Measurements from ENCODE around the gene GPATCH8.
"Not testable (repeated sequence)": the region's sequence is repeated elsewhere in the genome, so short reads cannot be mapped to it uniquely, and the experiment has no call there.

GPATCH8 gene

DNA sequence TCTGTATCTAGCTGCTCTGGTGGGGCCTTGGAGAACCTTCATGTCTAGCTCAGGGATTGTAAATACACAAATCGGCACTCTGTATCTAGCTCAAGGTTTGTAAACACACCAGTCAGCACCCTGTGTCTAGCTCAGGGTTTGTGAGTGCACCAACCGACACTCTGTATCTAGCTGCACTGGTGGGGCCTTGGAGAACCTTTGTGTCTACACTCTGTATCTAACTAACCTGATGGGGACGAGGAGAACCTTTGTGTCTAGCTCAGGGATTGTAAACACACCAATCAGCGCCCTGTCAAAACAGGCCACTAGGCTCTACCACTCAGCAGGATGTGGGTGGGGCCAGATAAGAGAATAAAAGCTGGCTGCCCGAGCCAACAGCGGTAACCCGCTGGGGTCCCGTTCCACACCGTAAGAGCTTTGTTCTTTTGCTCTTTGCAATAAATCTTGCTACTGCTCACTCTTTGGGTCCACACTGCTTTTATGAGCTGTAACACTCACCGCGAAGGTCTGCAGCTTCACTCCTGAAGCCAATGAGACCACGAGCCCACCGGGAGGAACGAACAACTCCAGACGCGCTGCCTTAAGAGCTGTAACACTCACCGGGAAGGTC lies 133.7 kb downstream of the GPATCH8 start:
- not testable (repeated sequence) for DNase-seq

GRCh38 chr17:44368391-44369243 lies 134.6 kb downstream of the GPATCH8 start:
- DNase-seq: not testable (repeated sequence)

DNA sequence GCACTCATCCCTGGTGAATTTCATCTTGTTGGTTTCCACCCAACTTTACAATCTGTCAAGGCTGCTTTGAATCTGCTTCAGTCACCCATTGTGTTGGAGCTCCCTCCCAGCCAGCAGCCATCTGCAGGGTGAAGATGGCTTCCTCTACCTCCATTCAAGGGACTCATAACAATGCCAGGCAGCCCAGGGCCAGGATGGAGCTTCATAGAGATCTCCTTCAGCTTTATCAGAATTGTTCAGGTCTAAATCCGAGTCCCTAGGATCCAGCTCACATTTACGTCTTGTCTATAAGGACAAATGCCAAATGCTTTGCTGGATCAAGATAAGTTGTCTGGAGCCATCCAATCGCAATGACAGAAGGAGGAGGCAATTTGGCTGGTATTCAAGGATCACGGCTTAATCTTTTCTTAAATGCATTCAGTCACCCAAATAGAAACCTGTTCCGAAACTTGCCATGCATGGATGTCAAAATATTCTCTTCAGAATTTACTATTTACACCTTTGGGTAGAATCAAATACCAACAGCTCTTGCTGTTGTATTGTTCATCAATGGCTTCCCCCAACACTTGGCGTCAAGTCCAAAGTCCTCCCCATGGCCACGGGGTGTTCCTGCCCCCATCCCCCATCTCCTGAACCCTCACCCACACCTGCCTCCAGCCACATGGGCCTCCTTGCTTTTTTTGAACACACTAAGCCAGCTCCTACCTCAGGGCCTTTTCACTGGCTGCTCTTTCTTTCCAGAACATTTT lies 135.8 kb downstream of the GPATCH8 start:
- DNase-seq: no peak

DNA sequence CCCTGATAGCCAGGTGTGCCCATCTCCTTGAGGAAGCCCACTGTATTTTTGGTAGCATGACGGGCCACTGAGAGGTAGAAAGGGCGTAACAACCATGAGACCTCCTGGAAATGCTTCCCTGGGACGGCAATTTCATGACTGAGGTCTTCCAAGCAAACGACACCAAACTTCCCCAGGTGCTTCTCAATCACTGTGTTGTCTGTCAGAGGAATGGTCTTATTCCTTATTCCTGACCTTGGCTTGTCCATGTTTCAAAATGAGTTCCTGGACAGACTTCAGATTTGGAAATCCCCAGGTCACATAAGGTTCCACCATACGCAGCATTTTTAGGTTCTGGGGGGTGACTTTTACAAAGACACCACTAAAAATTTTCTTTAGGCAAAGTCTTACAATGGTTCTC lies 138.2 kb downstream of the GPATCH8 start:
- DNase-seq: not testable (repeated sequence)

- peak; percentile 30 to 56 (median 42) for DNase-seq
These were observed 139.5 kb downstream of the GPATCH8 start, which contains the start of gene FAM171A2 for GRCh38 chr17:44363613-44364159. Gene FAM171A2 (minus strand): TSS chr17:44363853. CDS start chr17:44363714, 139 bp downstream.

DNA sequence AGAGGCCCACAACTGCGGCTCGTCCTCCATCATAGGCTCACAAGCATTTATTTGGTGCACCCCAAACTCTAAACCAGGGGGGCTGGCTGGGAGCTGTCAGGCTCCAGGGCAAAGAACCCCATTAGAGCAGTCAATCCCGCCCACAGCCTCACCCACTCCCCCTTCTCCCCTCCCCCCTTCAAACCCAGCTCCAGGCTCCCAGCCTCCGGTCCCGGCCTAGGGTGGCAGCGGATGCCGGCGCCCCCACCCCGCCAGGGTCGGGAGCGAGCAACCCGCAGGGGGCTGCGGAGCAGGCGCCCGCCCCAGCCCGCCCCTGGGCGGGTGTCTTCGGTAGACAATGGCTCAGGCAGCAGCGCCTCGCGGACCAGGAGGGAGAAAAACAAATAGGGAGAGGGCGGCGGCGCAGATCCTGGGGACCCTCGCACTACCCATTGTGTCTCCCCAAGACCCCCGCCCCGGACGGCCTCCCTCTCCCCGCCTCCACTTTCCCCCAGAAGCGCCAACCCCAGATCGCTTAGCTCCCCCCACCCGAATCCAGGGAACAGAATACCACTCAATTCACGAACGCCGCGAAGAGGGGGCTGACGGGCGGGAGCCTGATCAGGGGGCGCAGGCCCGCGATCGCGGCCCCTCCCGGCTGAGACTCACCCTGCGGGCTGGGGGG lies 140.1 kb downstream of the GPATCH8 start:
- no peak for DNase-seq

DNA sequence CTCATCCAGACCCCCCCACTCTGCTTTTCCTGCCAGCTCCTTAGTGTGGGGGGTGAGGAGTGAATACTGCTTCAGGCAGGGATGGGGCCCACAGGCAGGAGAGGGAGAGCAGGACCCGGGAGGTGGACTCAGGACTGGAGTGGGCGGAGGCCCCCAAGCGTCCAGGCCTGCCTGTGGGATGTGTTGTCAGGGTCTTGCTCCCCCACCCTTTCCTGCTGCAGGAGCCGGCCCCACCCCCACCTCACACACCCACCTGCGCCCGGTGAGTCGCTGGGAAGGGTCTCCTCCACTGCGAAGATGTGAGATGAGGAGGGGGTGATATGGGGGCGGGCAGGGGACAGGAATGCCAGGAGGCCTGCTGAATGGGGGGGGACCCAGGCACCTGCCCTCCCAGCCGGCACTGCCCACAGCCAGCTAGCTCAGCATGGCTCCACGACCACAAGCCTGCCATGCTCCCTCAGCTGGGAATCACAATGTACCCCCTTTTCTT lies 140.7 kb downstream of the GPATCH8 start:
- DNase-seq: no peak

GRCh38 chr17:44361292-44362260 lies 141.6 kb downstream of the GPATCH8 start:
- DNase-seq: no peak

- no peak for DNase-seq
These were observed 142.4 kb downstream of the GPATCH8 start for GRCh38 chr17:44360826-44361225.

DNA sequence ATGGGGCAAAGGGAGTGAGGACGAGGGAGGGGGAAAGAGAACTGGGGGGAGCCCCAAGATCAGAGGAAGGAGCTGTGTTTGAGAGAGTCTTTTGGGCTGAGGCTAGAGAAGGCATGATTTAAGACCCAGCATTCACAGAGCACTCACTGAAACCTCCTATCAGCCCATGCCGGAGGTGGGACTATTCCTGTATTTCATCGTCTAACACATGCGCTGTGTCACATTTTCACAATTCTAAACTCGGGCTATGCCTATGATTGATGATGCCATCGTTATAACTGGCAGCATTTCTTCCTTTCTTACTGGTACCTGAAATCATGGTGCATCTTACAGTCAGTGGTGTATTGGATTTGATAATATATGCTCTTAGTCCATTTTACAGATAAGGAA lies 143.1 kb downstream of the GPATCH8 start:
- no peak for DNase-seq

- DNase-seq: no peak
These were observed 143.6 kb downstream of the GPATCH8 start for GRCh38 chr17:44359458-44360143.

DNA sequence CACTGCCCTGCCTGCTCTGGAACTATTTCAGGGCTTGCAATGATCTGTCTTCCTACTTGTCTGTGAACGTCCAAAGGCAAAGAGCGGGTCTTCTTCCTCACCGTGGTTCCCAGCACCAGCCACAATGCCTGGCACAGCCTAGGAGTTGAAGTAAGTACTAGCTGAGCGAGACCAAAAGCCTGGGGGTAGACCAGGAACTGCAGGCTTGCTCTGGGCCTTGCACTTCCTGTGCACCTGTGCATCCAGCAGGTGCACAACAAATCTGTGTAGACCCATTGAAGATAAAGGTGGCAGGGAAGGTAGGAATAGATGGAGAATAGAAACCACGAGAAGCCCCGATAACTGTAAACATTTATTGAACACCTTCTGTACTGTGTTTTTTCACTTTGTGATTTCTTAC lies 144.2 kb downstream of the GPATCH8 start:
- no peak for DNase-seq

GRCh38 chr17:44358066-44358465 lies 145.1 kb downstream of the GPATCH8 start:
- DNase-seq: no peak

DNA sequence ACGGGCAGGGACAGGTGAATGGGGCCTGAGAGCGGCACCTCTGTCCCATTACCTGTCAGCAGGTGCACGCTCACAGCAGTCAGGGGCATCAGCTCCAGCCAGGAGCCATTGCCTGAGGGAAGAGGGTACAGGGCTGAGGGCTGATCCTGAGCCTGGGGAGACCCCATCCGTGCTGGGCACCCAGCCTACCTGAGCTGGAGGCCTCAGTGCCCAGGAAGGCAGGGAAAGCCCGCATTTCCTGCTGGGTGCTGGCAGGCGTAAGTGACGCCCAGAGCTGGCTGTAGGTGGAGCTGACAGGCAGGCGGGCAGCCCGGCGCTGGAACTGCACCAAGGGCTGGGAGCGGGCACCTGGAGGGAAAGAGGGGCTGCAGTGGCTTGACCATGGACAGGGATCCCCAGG lies 147.0 kb downstream of the GPATCH8 start:
- DNase-seq: no peak

GRCh38 chr17:44355642-44356099 lies 147.5 kb downstream of the GPATCH8 start:
- no peak for DNase-seq

GRCh38 chr17:44354582-44355561 lies 148.3 kb downstream of the GPATCH8 start:
- peak; percentile 12 to 57 (median 52) for DNase-seq

DNA sequence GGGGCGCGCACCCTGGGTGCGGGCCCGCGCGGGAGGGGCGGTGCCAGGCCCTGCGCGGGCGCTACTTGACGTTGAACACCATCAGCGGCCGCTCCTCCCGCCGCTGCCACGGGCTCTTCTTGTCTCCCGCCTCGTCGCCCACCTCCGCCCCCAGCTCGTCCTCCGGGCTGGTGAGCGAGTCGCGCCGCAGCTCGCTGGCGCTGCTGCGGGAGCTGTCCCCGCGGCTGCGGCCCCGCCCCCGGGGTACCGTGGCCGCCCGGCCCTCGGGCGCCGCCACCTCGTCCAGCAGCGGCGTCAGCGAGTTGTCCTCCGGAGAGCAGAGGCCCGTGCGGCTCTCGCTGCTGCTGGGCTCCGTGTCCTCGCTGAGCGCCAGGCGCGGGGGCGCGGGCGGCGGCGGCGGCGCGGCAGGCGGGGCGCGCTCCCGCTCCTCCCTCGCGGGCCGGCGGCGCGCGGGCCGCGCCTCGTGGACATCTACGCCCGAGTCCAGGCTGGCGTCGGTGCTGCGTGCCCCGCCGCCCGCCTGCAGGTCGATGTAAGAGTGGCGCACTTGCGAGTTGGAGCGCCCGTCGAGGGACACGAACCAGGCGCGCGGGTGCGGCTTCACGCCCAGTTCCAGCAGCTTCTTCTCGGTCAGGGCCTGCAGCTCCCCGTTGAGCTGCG lies 149.4 kb downstream of the GPATCH8 start:
- DNase-seq: no peak

DNA sequence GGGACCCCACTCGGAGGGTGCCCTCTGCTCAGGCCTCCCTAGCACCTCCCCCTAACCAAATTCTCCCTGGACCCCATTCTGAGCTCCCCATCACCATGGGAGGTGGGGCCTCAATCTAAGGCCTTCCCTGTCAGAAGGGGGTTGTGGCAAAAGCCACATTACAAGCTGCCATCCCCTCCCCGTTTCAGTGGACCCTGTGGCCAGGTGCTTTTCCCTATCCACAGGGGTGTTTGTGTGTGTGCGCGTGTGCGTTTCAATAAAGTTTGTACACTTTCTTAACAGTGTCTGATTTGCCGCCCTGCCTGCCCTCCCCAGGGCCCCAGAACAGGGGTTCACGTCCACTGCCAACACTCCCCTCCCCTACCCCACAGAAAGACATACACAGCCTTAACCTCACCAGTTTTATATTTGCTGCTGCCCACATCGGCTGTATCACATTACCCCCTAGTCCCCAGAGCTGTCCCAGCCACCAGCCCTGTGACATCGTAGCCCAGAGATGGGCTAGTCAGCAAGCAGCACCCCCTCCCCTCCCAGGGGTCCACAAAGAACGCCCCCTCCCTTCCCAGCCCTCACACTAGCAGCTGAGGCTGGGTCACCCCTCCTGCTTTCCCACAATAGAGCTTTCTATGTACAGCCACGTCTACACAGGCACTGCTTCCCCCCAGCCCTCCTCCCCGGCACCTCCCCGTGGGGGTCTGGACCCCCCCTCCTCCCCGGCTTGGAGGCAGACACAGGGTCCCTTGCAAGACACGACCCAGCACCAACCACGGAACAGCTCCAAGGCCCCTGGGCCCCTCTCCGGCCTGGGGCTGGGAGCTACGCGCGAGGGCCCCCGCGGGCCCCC lies 150.2 kb downstream of the GPATCH8 start:
- no peak for DNase-seq

All from activated CD4-positive, CD25-positive, alpha-beta regulatory T cell (primary cell).